ENCODE results near the gene LDAF1.
"Not testable (repeated sequence)": the region's sequence is repeated elsewhere in the genome, so short reads cannot be mapped to it uniquely, and the experiment has no call there.

The LDAF1 gene

GRCh38 chr16:21160276-21160675 lies 1.8 kb downstream of the LDAF1 start:
- FAIRE-seq = no peak

DNA sequence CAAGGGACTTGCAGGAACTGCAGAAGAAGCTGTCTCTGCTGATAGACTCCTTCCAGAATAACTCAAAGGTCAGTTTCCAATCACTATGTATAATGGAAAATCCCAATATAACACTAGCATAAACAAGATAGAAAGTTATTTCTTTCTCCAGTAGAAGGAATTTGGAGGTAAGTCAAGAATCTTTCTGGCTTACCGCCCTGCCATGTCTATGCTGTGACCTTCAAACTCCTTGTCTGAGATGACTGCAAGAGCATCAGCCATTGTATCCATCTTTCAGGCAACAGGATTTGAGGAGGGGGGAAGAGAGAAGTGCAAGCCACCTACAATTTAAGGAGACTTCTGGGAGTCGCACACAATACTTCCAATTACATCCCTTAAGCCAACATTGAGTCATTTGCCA lies 2.7 kb downstream of the LDAF1 start:
- no peak for FAIRE-seq
- DNase-seq (ENCODE audit: extremely low spot score, insufficient read length, low read depth) = no peak

More at GRCh38 chr16:21160276-21160675, 1.8 kb downstream of the LDAF1 start:
- no peak for DNase-seq (ENCODE audit: extremely low spot score, insufficient read length, low read depth)

- DNase-seq (ENCODE audit: extremely low spot score, insufficient read length, low read depth) = no peak
- FAIRE-seq = no peak
Observed at GRCh38 chr16:21162661-21163151, 4.2 kb downstream of the LDAF1 start.

DNA sequence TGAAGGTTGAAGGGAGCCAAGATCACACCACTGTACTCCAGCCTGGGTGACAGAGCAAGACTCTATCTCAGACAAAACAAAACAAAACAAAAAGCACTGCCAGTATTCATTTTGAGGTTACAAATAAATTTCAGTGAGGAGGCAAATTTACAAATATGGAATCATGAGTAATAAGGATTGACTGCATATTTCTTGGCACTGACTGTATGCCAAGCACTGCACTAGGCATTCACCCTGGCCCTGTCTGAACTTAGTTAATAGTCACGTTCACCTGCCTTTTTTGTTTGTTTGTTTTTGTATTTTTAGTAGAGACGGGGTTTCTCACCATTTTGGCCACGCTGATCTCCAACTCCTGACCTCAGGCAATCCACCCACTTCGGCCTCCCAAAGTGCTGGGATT lies 5.1 kb downstream of the LDAF1 start:
- no peak for FAIRE-seq

DNA sequence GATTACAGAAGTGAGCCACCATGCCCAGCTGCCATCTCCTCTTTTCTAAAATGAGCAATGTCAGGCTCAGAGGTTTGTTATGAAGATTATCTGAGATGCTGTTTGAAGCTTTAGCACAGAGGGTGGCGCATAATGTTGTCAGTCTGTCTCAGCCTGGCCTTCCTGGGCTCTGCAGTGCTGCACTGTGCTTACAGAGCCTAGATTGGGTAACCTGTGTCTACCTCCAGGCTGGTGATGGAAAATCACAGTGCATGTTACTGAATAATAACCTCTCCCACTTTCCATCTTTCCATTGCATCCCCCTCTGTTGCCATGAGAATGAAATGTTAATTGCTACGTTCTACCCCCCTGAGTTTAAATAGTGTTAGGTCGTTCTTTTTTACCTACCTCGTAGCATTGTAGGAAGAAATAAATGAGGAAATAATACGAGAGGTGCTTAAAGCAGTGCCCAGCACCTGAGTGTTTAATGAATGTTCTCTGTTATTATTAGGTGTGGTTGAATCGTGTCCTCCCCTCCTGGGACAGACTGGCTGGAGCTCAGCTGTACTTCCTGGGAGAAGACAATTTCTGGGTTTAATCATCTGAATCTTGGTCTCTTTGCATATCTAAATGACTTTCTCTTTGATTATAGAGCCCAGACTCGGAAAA lies 6.2 kb downstream of the LDAF1 start:
- no peak for FAIRE-seq
- no peak for DNase-seq (ENCODE audit: extremely low spot score, insufficient read length, low read depth)

More for the DNA sequence above, 5.1 kb downstream of the LDAF1 start:
- DNase-seq (ENCODE audit: extremely low spot score, insufficient read length, low read depth) = no peak

DNA sequence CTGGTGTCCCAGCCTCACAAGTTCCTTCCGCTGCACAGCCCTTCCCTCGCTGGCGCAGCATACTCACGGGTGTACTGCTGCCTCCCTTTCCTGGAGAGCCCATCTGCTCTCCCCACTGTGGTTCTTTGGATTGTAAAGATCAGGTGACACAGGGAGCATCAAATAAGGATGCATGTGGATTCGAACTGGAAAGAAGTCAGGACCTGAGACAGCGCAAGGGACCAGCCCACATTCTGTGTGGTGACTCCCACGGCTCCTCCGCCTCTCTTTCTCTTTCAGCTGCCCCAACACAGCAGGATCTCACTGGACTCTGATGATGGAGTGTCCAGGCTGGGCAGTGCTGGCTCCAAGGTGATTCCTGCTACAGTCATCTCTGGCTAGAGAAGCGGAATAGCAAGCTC lies 8.1 kb downstream of the LDAF1 start:
- FAIRE-seq = no peak
- no peak for DNase-seq (ENCODE audit: extremely low spot score, insufficient read length, low read depth)

- FAIRE-seq (no peak), DNase-seq (ENCODE audit: extremely low spot score, insufficient read length, low read depth) (no peak)
Observed at GRCh38 chr16:21167360-21167759, 8.9 kb downstream of the LDAF1 start.

GRCh38 chr16:21167929-21168602 lies 9.6 kb downstream of the LDAF1 start:
- FAIRE-seq (no peak), DNase-seq (ENCODE audit: extremely low spot score, insufficient read length, low read depth) (no peak)

DNA sequence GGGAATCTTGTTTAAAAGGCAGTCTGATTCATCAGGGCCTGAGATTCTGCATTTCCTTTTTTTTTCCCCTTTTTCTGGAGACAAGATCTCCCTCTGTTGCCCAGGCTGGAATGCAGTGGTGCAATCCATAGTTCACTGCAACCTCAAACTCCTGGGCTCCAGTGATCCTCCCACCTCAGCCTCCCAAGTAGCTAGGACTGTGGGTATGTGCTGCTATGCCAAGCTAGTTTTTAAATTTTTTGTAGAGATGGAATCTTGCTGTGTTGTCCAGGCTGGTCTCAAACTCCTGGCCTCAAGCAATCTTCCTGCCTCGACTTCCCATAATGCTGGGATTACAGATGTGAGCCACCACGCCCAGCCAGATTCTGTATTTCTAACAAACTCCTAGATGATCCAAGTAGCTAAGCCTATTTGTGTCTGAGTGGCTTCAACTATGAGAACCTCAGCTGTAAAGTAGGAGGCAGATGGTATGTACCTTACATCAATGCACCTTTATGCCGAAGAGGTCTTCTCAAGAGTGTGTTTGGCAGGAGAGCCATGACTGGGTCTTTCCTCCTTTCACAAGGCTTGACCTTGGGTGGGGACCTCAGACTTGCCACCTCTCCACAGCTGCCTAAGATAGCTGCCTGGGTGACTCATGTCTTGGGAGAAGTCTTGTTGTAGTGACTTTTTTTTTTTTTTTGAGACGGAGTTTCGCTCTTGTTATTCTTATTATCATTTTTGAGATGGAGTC lies 10.9 kb downstream of the LDAF1 start:
- DNase-seq (ENCODE audit: extremely low spot score, insufficient read length, low read depth) = no peak
- no peak for FAIRE-seq

- FAIRE-seq; DNase-seq (ENCODE audit: extremely low spot score, insufficient read length, low read depth): not testable (repeated sequence)
Observed at GRCh38 chr16:21170116-21170515, 11.6 kb downstream of the LDAF1 start.

DNA sequence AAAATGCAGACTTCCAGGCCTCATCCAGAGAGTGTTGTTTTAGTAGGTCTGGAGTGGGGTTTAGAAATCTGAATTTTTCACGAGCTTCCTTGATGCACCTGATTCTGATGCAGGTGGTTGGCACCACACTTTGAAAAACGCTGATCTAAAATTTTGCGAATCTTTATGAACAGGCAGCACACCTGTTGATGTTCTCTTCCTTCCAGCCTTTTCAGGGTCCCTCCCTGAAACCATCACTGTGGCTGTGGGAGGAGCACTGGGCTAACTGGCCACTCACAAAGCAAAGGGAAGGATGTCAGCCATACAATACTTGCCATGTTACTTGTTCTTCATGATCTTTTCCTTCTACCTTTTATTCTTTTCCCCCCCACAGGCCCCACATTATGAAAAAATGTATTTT lies 14.2 kb downstream of the LDAF1 start:
- FAIRE-seq (no peak), DNase-seq (ENCODE audit: extremely low spot score, insufficient read length, low read depth) (no peak)

GRCh38 chr16:21175397-21175796 lies 16.9 kb downstream of the LDAF1 start:
- FAIRE-seq (no peak), DNase-seq (ENCODE audit: extremely low spot score, insufficient read length, low read depth) (no peak)

GRCh38 chr16:21179126-21179982 lies 20.9 kb downstream of the LDAF1 start:
- DNase-seq (ENCODE audit: extremely low spot score, insufficient read length, low read depth) (no peak), FAIRE-seq (no peak)

DNA sequence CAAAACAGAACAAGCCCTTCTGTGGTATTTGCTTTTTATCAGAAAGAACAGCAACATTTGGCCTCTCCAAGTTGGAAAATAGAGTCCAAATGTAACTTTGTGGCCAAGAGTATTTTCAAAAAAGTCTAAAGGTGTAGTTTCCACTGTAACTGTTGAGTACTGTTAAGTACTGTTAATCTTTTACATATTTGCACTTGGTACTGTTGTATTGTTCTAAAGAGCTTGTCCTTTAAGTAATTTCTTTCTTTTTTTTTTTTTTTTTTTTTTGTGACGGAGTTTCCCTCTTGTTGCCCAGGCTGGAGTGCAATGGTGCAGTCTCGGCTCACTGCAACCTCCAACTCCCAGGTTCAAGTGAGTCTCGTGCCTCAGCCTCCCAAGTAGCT lies 21.5 kb downstream of the LDAF1 start:
- FAIRE-seq = no peak

GRCh38 chr16:21183995-21184394 lies 25.5 kb downstream of the LDAF1 start:
- FAIRE-seq = no peak

More for the DNA sequence above, 21.5 kb downstream of the LDAF1 start:
- DNase-seq (ENCODE audit: extremely low spot score, insufficient read length, low read depth) = no peak

DNA sequence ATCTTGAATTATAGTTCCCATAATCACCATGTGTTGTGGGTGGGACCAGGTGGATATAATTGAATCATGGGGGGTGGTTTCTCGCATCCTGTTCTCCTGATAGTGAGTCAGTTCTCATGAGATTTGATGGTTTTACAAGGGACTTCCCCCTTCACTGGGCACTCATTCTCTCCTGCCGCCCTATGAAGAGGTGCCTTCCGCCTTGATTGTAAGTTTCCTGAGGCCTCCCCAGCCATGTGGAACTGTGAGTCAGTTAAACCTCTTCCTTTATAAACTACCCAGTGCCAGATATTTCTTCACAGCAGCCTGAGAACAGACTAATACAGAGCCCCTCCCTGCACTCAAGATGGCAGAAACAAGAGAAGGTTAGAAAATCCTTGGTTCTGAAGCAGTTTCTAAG lies 26.4 kb downstream of the LDAF1 start:
- DNase-seq (ENCODE audit: extremely low spot score, insufficient read length, low read depth) (no peak), FAIRE-seq (no peak)

More at GRCh38 chr16:21183995-21184394, 25.5 kb downstream of the LDAF1 start:
- DNase-seq (ENCODE audit: extremely low spot score, insufficient read length, low read depth) = no peak

GRCh38 chr16:21185659-21186325 lies 27.3 kb downstream of the LDAF1 start:
- FAIRE-seq (no peak), DNase-seq (ENCODE audit: extremely low spot score, insufficient read length, low read depth) (no peak)

DNA sequence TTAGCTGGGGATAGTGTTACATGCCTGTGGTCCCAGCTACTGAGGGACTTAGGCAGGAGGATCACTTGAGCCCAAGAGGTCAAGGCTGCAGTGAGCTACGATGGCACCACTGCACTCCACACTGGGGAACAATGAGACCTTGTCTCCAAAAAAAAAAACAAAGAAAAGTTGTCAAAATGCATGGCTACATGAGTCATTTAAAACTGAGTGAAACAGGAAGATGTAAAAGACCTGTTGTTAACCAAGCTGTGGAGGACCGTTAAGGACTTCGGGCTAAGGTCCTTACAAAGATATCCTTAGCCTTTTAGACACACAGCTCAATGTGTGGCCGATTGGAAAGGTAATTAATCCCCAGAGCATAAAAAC lies 27.8 kb downstream of the LDAF1 start:
- FAIRE-seq (no peak), DNase-seq (ENCODE audit: extremely low spot score, insufficient read length, low read depth) (no peak)

DNA sequence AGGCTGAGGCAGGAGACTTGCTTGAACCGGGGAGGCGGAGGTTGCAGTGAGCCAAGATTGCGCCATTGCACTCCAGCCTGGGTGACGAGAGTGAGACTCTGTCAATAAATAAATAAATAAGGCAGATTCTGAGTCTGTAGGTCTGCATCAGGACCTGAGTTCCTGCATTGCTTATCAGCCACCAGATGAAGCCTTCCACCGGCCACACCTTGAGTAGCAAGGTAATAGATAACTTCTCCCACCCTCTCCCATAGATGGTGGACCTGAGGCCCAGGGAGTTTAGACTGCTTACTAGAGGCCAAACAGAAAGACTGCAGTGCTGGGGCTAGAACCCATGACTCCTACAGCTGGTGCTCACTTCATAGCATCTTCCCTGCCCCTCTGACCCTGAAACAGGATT lies 30.8 kb downstream of the LDAF1 start:
- no peak for DNase-seq (ENCODE audit: extremely low spot score, insufficient read length, low read depth)
- FAIRE-seq = no peak

DNA sequence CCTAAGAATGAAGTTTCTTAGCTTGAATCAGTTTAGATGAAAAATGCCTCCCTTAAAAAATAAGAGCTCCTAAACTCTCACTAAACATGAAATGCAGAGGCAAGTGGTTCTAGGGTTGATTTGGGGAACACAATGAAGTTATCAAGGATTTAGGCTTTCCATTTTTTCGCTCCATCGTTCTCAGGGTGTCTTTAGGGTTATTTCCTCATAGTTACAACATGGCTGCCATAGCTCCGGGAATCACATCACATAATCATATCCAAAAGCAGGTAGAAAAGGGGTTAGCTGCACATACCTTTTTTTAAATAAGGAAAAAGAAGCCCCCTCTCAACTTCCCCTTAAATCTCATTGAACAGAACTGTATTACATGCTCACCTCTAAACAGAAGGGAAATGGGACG lies 31.5 kb downstream of the LDAF1 start:
- FAIRE-seq (no peak), DNase-seq (ENCODE audit: extremely low spot score, insufficient read length, low read depth) (no peak)
